8988T (cell line): ENCODE measurements around the gene ATP8A2.

ENCODE experiments used
- DNase-seq: peaks from one replicate; pipeline ENCODE4 v3.0.0; 2011

Gene ATP8A2

GRCh38 chr13:25384758-25385410, 13.1 kb downstream of the ATP8A2 start:
- no peak for DNase-seq

- DNase-seq: no peak
Measured at GRCh38 chr13:25391932-25392331, 20.2 kb downstream of the ATP8A2 start.

GRCh38 chr13:25394402-25395060, 22.8 kb downstream of the ATP8A2 start:
- no peak for DNase-seq

- no peak for DNase-seq
Measured at GRCh38 chr13:25397763-25398162, 26.0 kb downstream of the ATP8A2 start.

- no peak for DNase-seq
Measured at GRCh38 chr13:25400925-25401324, 29.2 kb downstream of the ATP8A2 start.

GRCh38 chr13:25401958-25402357, 30.2 kb downstream of the ATP8A2 start:
- DNase-seq: no peak

GRCh38 chr13:25406377-25406776, 34.6 kb downstream of the ATP8A2 start:
- DNase-seq: peak; percentile 24

- no peak for DNase-seq
Measured at GRCh38 chr13:25409938-25410337, 38.2 kb downstream of the ATP8A2 start.

GRCh38 chr13:25415241-25415640, 43.5 kb downstream of the ATP8A2 start:
- DNase-seq: no peak

GRCh38 chr13:25417535-25417934, 45.8 kb downstream of the ATP8A2 start:
- no peak for DNase-seq

- no peak for DNase-seq
Measured at GRCh38 chr13:25420161-25420560, 48.4 kb downstream of the ATP8A2 start.

GRCh38 chr13:25421612-25422011, 49.8 kb downstream of the ATP8A2 start:
- no peak for DNase-seq

- no peak for DNase-seq
Measured at GRCh38 chr13:25422153-25422552, 50.4 kb downstream of the ATP8A2 start.

- no peak for DNase-seq
Measured at GRCh38 chr13:25423831-25424230, 52.1 kb downstream of the ATP8A2 start.

- no peak for DNase-seq
Measured at GRCh38 chr13:25429466-25429865, 57.7 kb downstream of the ATP8A2 start.

GRCh38 chr13:25432691-25433090, 60.9 kb downstream of the ATP8A2 start:
- DNase-seq: no peak

- no peak for DNase-seq
Measured at GRCh38 chr13:25440061-25440460, 68.3 kb downstream of the ATP8A2 start.

- DNase-seq: no peak
Measured at GRCh38 chr13:25446261-25446660, 74.5 kb downstream of the ATP8A2 start.

- DNase-seq: no peak
Measured at GRCh38 chr13:25447396-25447795, 75.6 kb downstream of the ATP8A2 start.

- no peak for DNase-seq
Measured at GRCh38 chr13:25453850-25454365, 82.1 kb downstream of the ATP8A2 start.

- DNase-seq: no peak
Measured at GRCh38 chr13:25455146-25455545, 83.4 kb downstream of the ATP8A2 start.

- no peak for DNase-seq
Measured at GRCh38 chr13:25457566-25457965, 85.8 kb downstream of the ATP8A2 start.

- DNase-seq: no peak
Measured at GRCh38 chr13:25462301-25463125, 90.7 kb downstream of the ATP8A2 start.

GRCh38 chr13:25463496-25463895, 91.7 kb downstream of the ATP8A2 start:
- DNase-seq: no peak
